ENCODE measurements around the gene COL5A2. TPM values are rescaled to one million over a fixed set of nuclear protein-coding genes. Genes with fewer than 3 reads are reported as not detected.

Gene COL5A2
- polyA plus RNA-seq, 1 donor from 2014 or later = 3.6 TPM

GRCh38 chr2:189012351-189012750, 167.2 kb downstream of the COL5A2 start:
- Histone ChIP-seq H3K4me2 (ENCODE audit: low read length) (no peak overlapping the region), H3K9ac (ENCODE audit: low read length) (no peak overlapping the region), H3K36me3 (ENCODE audit: insufficient read depth, low read length) (no peaks in the 10 kb centered on the region), H4K20me1 (ENCODE audit: insufficient read depth) (no peaks in the 10 kb centered on the region), H3F3A (ENCODE audit: insufficient read depth, low read length, poor library complexity, severe bottlenecking) (no peaks in the 10 kb centered on the region), H3K9me2 (ENCODE audit: insufficient read depth, low read length) (no peaks in the 10 kb centered on the region), H2AFZ (ENCODE audit: low read depth, low read length) (no peak overlapping the region), H3K79me2 (replicated peaks; ENCODE audit: insufficient read depth, low read length) (no peaks in the 10 kb centered on the region), H3K27me3 (ENCODE audit: insufficient read depth, low read depth, low read length) (no peaks in the 10 kb centered on the region), H3K4me3 (ENCODE audit: low read length) (no peak overlapping the region), H3K9me3 (ENCODE audit: low read length) (no peaks in the 10 kb centered on the region), H3K27ac (ENCODE audit: low read length) (no peak overlapping the region)
- TF ChIP-seq EZH2 (IDR thresholded peaks at IDR 0.05; ENCODE audit: borderline replicate concordance, insufficient read depth, low read length, poor library complexity, severe bottlenecking) = no peak
- no peak for TF ChIP-seq SMC3 (conservative IDR thresholded peaks at IDR 0.05; ENCODE audit: poor library complexity)
- TF ChIP-seq RAD21 (conservative IDR thresholded peaks at IDR 0.05) = no peak
- no peak for TF ChIP-seq POLR2AphosphoS5 (IDR thresholded peaks at IDR 0.05)
- no peak for TF ChIP-seq CTCF (IDR thresholded peaks at IDR 0.05; ENCODE audit: poor library complexity, severe bottlenecking)
- no peak for TF ChIP-seq MXI1 (conservative IDR thresholded peaks at IDR 0.05; ENCODE audit: poor library complexity, severe bottlenecking)
- no peak for TF ChIP-seq REST (IDR thresholded peaks at IDR 0.05; ENCODE audit: borderline replicate concordance)

- Histone ChIP-seq H2AFZ (ENCODE audit: low read depth, low read length) (no peak overlapping the region), H3K9me2 (ENCODE audit: insufficient read depth, low read length) (no peaks in the 10 kb centered on the region), H3K27me3 (ENCODE audit: insufficient read depth, low read depth, low read length) (no peaks in the 10 kb centered on the region), H3K9ac (ENCODE audit: low read length) (no peak overlapping the region), H3F3A (ENCODE audit: insufficient read depth, low read length, poor library complexity, severe bottlenecking) (no peaks in the 10 kb centered on the region), H3K79me2 (replicated peaks; ENCODE audit: insufficient read depth, low read length) (no peaks in the 10 kb centered on the region), H4K20me1 (ENCODE audit: insufficient read depth) (no peaks in the 10 kb centered on the region), H3K4me3 (ENCODE audit: low read length) (no peak overlapping the region), H3K27ac (ENCODE audit: low read length) (no peak overlapping the region), H3K9me3 (ENCODE audit: low read length) (no peaks in the 10 kb centered on the region), H3K36me3 (ENCODE audit: insufficient read depth, low read length) (no peaks in the 10 kb centered on the region), H3K4me2 (ENCODE audit: low read length) (no peak overlapping the region)
- no peak for TF ChIP-seq EZH2 (IDR thresholded peaks at IDR 0.05; ENCODE audit: borderline replicate concordance, insufficient read depth, low read length, poor library complexity, severe bottlenecking)
- TF ChIP-seq RAD21 (conservative IDR thresholded peaks at IDR 0.05) = no peak
- TF ChIP-seq EP300 (conservative IDR thresholded peaks at IDR 0.05; ENCODE audit: poor library complexity, severe bottlenecking) = no peak
- no peak for TF ChIP-seq POLR2AphosphoS5 (IDR thresholded peaks at IDR 0.05)
- TF ChIP-seq MXI1 (conservative IDR thresholded peaks at IDR 0.05; ENCODE audit: poor library complexity, severe bottlenecking) = no peak
- TF ChIP-seq TAF1 (IDR thresholded peaks at IDR 0.05; ENCODE audit: low read depth) = no peak
- TF ChIP-seq REST (IDR thresholded peaks at IDR 0.05; ENCODE audit: borderline replicate concordance) = no peak
- no peak for TF ChIP-seq CTCF (IDR thresholded peaks at IDR 0.05; ENCODE audit: poor library complexity, severe bottlenecking)
- TF ChIP-seq SMC3 (conservative IDR thresholded peaks at IDR 0.05; ENCODE audit: poor library complexity) = no peak
These were observed 169.0 kb downstream of the COL5A2 start for GRCh38 chr2:189010536-189010935.
